Panc1 (cell line): Measurements from ENCODE around the gene MRPL27. TPM values are rescaled to one million over a fixed set of nuclear protein-coding genes. Genes with fewer than 3 reads are reported as not detected.

Experiments used
- ATAC-seq: fragments of 200-7000 bp; cut with Tn5 transposase; 2 replicates; pipeline ENCODE4 v1.9.1; 2020; ENCODE audit warnings: mild to moderate bottlenecking, moderate library complexity
- BruUV-seq: library from RNA; stranded (reverse); fragments of 400-500 nt; replicated peaks from 2 replicates; lab custom pipeline; 2021; lab: Mats Ljungman, UMichigan
- CTCF ChIA-PET: fragments of 300-600 bp; sonication (Branson Sonifier 250); formaldehyde crosslinking; loops from one replicate; lab custom pipeline; 2022; ENCODE audit warnings: antibody characterized with exemption; lab: Charles Lee
- POLR2A ChIA-PET: fragments of 300-600 bp; sonication (Branson Sonifier 250); formaldehyde crosslinking; loops from one replicate; lab custom pipeline; 2022; ENCODE audit warnings: antibody characterized with exemption; lab: Charles Lee
- DNase-seq: peaks from one replicate; pipeline ENCODE4 v3.0.0-alpha.2; 2010; ENCODE audit warnings: low read depth, low spot score
- H3K27ac ChIP-seq: 2 replicates; pipeline ENCODE4 v1.5.1; 2011; ENCODE audit warnings: mild to moderate bottlenecking, low read length, inconsistent platforms
- H3K27me3 ChIP-seq: fragments of 200-500 bp; sonication (Bioruptor generic); 2 replicates; pipeline ENCODE4 v1.6.0; 2014; ENCODE audit warnings: low read length, inconsistent platforms; ENCODE audit not compliant: control insufficient read depth, insufficient read depth
- H3K36me3 ChIP-seq: fragments of 200-500 bp; sonication (Bioruptor generic); 2 replicates; pipeline ENCODE4 v1.5.1; 2014; ENCODE audit warnings: inconsistent platforms, mild to moderate bottlenecking, low read length, moderate library complexity; ENCODE audit not compliant: control insufficient read depth, insufficient read depth
- H3K4me1 ChIP-seq: 2 replicates; pipeline ENCODE4 v1.5.1; 2011; ENCODE audit warnings: inconsistent platforms, mild to moderate bottlenecking, low read length, moderate library complexity; ENCODE audit not compliant: control insufficient read depth, insufficient read depth
- H3K4me3 ChIP-seq, 2 experiments: 2 replicates each; pipeline ENCODE4 v1.5.1; 2011 to 2012; ENCODE audit warnings: low read depth in 2 of 2, low read length in 2 of 2, mild to moderate bottlenecking in 2 of 2, inconsistent platforms in 1 of 2, moderate library complexity in 1 of 2
- H3K9me3 ChIP-seq: fragments of 200-500 bp; sonication (Bioruptor generic); 2 replicates; pipeline ENCODE4 v1.5.1; 2014; ENCODE audit warnings: low read depth, mild to moderate bottlenecking, inconsistent platforms, low read length, moderate library complexity; ENCODE audit not compliant: control insufficient read depth, insufficient read depth
- CTCF ChIP-seq: fragments of 450-650 bp; IDR thresholded peaks from 2 replicates; pipeline ENCODE4 v1.5.1; 2017; ENCODE audit warnings: mild to moderate bottlenecking
- POLR2AphosphoS5 ChIP-seq: IDR thresholded peaks from 2 replicates; pipeline ENCODE4 v1.6.1; 2012; ENCODE audit warnings: mild to moderate bottlenecking, low read depth, low read length, moderate library complexity
- REST ChIP-seq, 2 experiments: IDR thresholded peaks; 2 replicates each; pipeline ENCODE4 v1.6.1; 2011 to 2012; ENCODE audit warnings: low read depth in 2 of 2, control low read depth in 1 of 2, low read length in 1 of 2, mild to moderate bottlenecking in 1 of 2, moderate library complexity in 1 of 2; ENCODE audit not compliant: insufficient read depth in 1 of 2
- SIN3A ChIP-seq: IDR thresholded peaks from 2 replicates; pipeline ENCODE4 v1.6.1; 2012; ENCODE audit warnings: low read depth, mild to moderate bottlenecking, low read length, moderate library complexity, borderline replicate concordance; ENCODE audit not compliant: insufficient read depth
- TCF7L2 ChIP-seq: IDR thresholded peaks from 2 replicates; pipeline ENCODE4 v1.6.1; 2011; ENCODE audit warnings: mild to moderate bottlenecking, low read depth, low read length, inconsistent platforms
- in situ Hi-C: cut with HindIII; loops from 2 replicates; pipeline ENCODE4 v1.10.0; 2016; ENCODE audit warnings: low sequenced_read_pairs, low pct_unique_long_range_greater_than_20kb
- intact Hi-C: fragments of 100-400 bp; cut with micrococcal nuclease; formaldehyde crosslinking; loops from one replicate; pipeline ENCODE4 v1.10.0; 2022; ENCODE audit not compliant: unreplicated experiment
- total RNA-seq: library from RNA; stranded (reverse); gene quantifications from one replicate; pipeline ENCODE4 v1.2.1, GENCODE V29; 2021; ENCODE audit not compliant: unreplicated experiment

Gene MRPL27
- total RNA-seq, 1 experiment from 2014 or later: 136 TPM

DNA sequence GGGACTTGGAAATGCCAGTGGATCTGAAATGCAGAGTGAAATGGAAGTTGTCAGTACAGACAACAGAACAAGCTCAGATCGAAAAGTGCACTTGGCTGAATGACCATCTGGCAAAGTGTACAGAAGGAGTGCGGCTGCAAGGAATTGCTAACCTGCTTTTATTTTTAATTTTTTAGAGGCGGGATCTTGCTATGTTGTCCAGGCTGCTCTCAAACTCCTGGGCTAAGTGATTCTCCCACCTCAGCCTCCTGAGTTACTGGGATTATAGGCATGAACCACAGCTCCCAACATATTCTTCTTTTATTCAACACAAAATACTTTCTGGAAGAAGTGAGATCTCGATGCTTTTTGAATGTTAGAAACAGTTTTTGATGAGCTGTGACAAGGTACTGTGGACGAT, 20.7 kb upstream of the MRPL27 start:
- ChIA-PET CTCF (no interaction called here), POLR2A (no interaction called here)
- BruUV-seq: no TSS peak
- H3K36me3 ChIP-seq: peaks cover 62% of the 10 kb centered on the region
- peaks cover 14% of the 10 kb centered on the region; the same call in 1 of the 2 replicates for H3K4me1 ChIP-seq
- no peaks in the 10 kb centered on the region for H3K27me3 ChIP-seq
- TF ChIP-seq REST (IDR thresholded peaks at IDR 0.05; ENCODE audit: insufficient read depth in 1 of 2, low read depth in 2 of 2, low read length in 1 of 2): no peak
- TF ChIP-seq TCF7L2: no peak
- TF ChIP-seq CTCF: no peak
- no peak for TF ChIP-seq POLR2AphosphoS5
- no peak for TF ChIP-seq SIN3A
- intact Hi-C loops: no loop called here
- no peak for ATAC-seq
- no peaks in the 10 kb centered on the region for H3K9me3 ChIP-seq
- no peak for DNase-seq
- in situ Hi-C loops: no loop called here
- no peak overlapping the region for H3K4me3 ChIP-seq
- H3K27ac ChIP-seq: no peak overlapping the region

DNA sequence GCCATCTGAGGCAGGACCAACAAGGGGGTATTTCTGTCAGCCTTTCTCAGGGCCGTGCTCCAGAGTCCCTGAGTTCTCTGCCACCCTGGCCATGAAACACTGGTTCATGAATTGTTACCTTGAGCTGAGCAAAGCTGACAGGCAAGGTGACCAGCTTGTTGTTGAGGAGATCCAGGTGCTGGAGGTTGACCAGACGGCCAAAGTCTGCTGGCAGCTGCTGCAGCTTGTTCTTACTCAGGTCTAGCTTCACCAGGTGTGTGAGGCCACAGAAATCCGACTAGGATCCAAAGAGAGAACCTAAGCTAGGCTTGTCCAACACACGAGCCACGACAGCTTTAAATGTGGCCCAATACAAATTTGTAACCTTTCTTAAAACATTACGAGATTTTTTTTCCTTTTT, 19.6 kb upstream of the MRPL27 start:
- POLR2A ChIA-PET: interaction anchor here (1.6 kb wide), 1 partner anchor 11 kb away, joined by 4 read pairs; no protein-coding TSS in a partner anchor
- Histone ChIP-seq H3K4me1 (peaks cover 11% of the 10 kb centered on the region; the same call in 1 of the 2 replicates), H3K36me3 (peaks cover 66% of the 10 kb centered on the region)

More for the DNA sequence above, 19.6 kb upstream of the MRPL27 start:
- no peaks in the 10 kb centered on the region for H3K27me3 ChIP-seq
- no peak overlapping the region for H3K27ac ChIP-seq
- CTCF ChIA-PET: no interaction called here
- H3K9me3 ChIP-seq: no peaks in the 10 kb centered on the region
- no TSS peak for BruUV-seq
- H3K4me3 ChIP-seq: no peak overlapping the region
- ATAC-seq: no peak
- TF ChIP-seq TCF7L2 (no peak), SIN3A (no peak), CTCF (no peak), REST (IDR thresholded peaks at IDR 0.05; ENCODE audit: insufficient read depth in 1 of 2, low read depth in 2 of 2, low read length in 1 of 2) (no peak), POLR2AphosphoS5 (no peak)
- intact Hi-C loops (no loop called here), in situ Hi-C loops (no loop called here)
- no peak for DNase-seq
